ENCODE results near the gene HLA-DPB1.

DNA sequence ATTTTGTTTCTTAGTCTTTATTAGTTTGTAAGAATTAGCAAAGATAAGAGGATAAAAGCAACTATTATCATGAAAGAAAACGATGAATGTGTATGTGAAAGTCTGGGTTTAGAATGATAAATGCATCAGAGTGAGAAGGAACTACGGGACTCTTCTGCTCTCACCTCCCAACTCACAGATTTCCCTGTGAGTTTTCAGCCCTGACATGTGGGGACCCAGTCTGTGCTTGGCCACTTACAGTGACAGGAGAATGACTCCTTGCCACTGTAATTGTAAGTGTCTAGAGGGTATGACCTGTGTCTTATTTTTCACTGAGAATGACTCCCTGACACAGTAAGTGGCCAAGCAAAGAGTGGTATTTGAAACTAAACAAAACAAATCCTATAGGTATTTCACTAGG is 4.9 kb upstream of the HLA-DPB1 start:
- TF ChIP-seq CTCF (conservative IDR thresholded peaks at IDR 0.05) (no peak), ZFX (IDR thresholded peaks at IDR 0.05) (no peak)
